Uterus (tissue), 4 donors: ENCODE data around the gene SNAPC2. TPM values are rescaled to one million over a fixed set of nuclear protein-coding genes. Genes with fewer than 3 reads are reported as not detected.
"Not testable (repeated sequence)": the region's sequence is repeated elsewhere in the genome, so short reads cannot be mapped to it uniquely, and the experiment has no call there.

ENCODE experiments used
- DNase-seq, 2 donors: peaks; one replicate each; pipeline ENCODE4 v3.0.0-alpha.2; 2019 to 2020
- H3K27ac ChIP-seq, 2 donors: fragments of 200-600 bp; sonication (generic); 1 replicate in 1 of 2; 2 replicates in 1 of 2; pipeline ENCODE4 v1.5.1; 2016 to 2018
- H3K27me3 ChIP-seq, 2 donors: fragments of 200-600 bp; sonication (generic); one replicate each; pipeline ENCODE4 v1.5.1; 2018 to 2019; ENCODE audit warnings: control low read depth in 1 of 2
- H3K36me3 ChIP-seq, 2 donors: fragments of 200-600 bp; sonication (generic); one replicate each; pipeline ENCODE4 v1.5.1; 2019; ENCODE audit warnings: control low read depth in 1 of 2
- H3K4me1 ChIP-seq, 2 donors: fragments of 200-600 bp; sonication (generic); one replicate each; pipeline ENCODE4 v1.5.1; 2018 to 2019; ENCODE audit warnings: control low read depth in 1 of 2
- H3K4me3 ChIP-seq, 2 donors: fragments of 200-600 bp; sonication (generic); 1 replicate in 1 of 2; 2 replicates in 1 of 2; pipeline ENCODE4 v1.5.1; 2018 to 2019; ENCODE audit warnings: mild to moderate bottlenecking in 1 of 2
- H3K9me3 ChIP-seq, 2 donors: fragments of 200-600 bp; sonication (generic); one replicate each; pipeline ENCODE4 v1.5.1; 2019; ENCODE audit warnings: control low read depth in 1 of 2
- POLR2A ChIP-seq, 2 donors: fragments of 450-650 bp; IDR thresholded peaks; one replicate each; pipeline ENCODE4 v1.6.1; 2016; ENCODE audit warnings: antibody characterized with exemption in 2 of 2, mild to moderate bottlenecking in 1 of 2, moderate library complexity in 1 of 2
- intact Hi-C: fragments of 100-400 bp; cut with DNase I; formaldehyde crosslinking; loops from one replicate; pipeline ENCODE4 v1.15.1; 2023; ENCODE audit warnings: low total_unique reads
- total RNA-seq, 4 donors: library from RNA; depleted of rRNA in 3 of 4; stranded (reverse); fragments of >200 nt in 3 of 4; gene quantifications; one replicate each; pipeline versions ENCODE4 v1.1.0 to v1.2.4, GENCODE V29; 2014 to 2023
- TF ChIP-seq, protein P1 (sequence below), 4 experiments: fragments of 200-600 bp in 2 of 4; fragments of 450-650 bp in 2 of 4; sonication (generic) in 2 of 4; IDR thresholded peaks; one replicate each; pipeline ENCODE4 v1.5.1; 2016 to 2019; ENCODE audit warnings: antibody characterized with exemption in 4 of 4, mild to moderate bottlenecking in 2 of 4, moderate library complexity in 1 of 4
- donor health status: DM: yes; HTN: yes; CAD: no.

SNAPC2 gene
- total RNA-seq, 4 donors from 2014 or later: 11.8 to 66.8 (median 19.0) TPM

DNA sequence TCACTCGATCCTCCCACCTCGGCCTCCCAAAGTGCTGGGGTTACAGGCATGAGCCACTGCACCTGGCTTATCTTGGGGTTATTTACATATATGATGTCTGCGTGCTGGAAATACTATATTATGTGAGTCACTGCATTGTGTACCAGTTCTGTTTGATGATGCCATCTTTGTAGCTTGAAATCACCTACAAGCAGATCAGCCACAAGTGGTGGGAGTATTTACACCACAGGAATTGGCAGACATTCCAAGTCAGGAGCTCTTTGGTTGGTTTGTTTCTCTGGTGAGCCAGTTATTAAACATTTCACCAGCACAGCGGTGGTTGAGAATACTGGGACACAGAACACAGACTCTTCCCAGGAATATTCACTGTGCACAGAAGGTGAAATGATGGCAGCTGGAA lies 27.8 kb downstream of the SNAPC2 start:
- H3K4me1 ChIP-seq: no peaks in the 10 kb centered on the region
- TF ChIP-seq, protein P1, sequence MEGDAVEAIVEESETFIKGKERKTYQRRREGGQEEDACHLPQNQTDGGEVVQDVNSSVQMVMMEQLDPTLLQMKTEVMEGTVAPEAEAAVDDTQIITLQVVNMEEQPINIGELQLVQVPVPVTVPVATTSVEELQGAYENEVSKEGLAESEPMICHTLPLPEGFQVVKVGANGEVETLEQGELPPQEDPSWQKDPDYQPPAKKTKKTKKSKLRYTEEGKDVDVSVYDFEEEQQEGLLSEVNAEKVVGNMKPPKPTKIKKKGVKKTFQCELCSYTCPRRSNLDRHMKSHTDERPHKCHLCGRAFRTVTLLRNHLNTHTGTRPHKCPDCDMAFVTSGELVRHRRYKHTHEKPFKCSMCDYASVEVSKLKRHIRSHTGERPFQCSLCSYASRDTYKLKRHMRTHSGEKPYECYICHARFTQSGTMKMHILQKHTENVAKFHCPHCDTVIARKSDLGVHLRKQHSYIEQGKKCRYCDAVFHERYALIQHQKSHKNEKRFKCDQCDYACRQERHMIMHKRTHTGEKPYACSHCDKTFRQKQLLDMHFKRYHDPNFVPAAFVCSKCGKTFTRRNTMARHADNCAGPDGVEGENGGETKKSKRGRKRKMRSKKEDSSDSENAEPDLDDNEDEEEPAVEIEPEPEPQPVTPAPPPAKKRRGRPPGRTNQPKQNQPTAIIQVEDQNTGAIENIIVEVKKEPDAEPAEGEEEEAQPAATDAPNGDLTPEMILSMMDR (IDR thresholded peaks at IDR 0.05): no peak
- no peak for TF ChIP-seq POLR2A (IDR thresholded peaks at IDR 0.05)
- intact Hi-C loops: no loop called here
- no peaks in the 10 kb centered on the region for H3K36me3 ChIP-seq
- H3K27me3 ChIP-seq: no peaks in the 10 kb centered on the region
- no peak for DNase-seq
- H3K4me3 ChIP-seq: no peak overlapping the region
- H3K9me3 ChIP-seq: no peaks in the 10 kb centered on the region
- no peak overlapping the region for H3K27ac ChIP-seq

DNA sequence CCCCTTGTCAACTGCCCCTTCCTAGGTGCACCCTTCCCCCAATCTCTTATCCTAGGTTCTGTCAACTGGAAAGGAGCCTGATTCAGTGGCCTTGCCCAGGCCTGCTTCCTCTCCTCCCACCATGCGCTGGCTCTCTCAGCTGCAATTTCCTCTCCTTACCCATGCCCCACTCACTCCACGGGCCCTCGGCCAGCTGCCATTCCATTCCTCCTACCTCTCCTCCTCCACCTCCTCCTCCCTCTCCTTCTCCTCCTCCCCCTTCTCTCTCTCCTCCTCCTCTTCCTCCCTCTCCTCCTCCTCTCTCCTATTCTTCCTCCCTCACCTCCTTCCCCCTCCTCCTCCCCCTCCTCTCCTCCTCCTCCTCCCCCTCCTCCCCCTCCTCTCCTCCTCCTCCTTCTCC lies 32.9 kb downstream of the SNAPC2 start:
- no peak overlapping the region for H3K4me3 ChIP-seq
- intact Hi-C loops: no loop called here

DNA sequence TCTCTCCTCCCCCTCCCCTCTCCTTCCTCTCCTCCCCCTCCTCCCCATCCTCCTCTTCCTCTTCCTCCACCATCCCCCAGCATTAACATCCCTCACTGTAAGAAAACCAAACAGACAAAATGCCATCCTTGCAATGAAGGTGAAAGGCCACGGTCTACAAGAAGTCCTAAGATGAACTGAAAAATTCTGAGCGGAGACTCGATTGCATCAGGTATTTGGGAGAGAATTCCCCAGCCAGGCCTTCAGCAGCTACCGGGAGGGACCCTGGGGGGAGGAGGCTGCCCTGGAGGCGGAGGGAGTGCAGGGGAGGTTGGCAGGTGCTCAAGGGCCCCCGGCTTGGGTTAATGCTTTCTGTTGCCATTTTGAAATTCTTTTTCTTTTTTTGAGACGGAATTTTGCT lies 33.4 kb downstream of the SNAPC2 start:
- Histone ChIP-seq H3K4me3 (no peak overlapping the region), H3K27ac (no peak overlapping the region), H3K4me1 (no peaks in the 10 kb centered on the region), H3K36me3 (no peaks in the 10 kb centered on the region), H3K9me3 (no peaks in the 10 kb centered on the region), H3K27me3 (no peaks in the 10 kb centered on the region)
- intact Hi-C loops: no loop called here
- TF ChIP-seq, protein P1 (IDR thresholded peaks at IDR 0.05): no peak
- no peak for TF ChIP-seq POLR2A (IDR thresholded peaks at IDR 0.05)
- DNase-seq: no peak

More for the DNA sequence above, 32.9 kb downstream of the SNAPC2 start:
- no peak for DNase-seq
- no peaks in the 10 kb centered on the region for H3K4me1 ChIP-seq
- no peaks in the 10 kb centered on the region for H3K27me3 ChIP-seq
- H3K36me3 ChIP-seq: no peaks in the 10 kb centered on the region
- no peaks in the 10 kb centered on the region for H3K9me3 ChIP-seq
- no peak overlapping the region for H3K27ac ChIP-seq
- TF ChIP-seq POLR2A (IDR thresholded peaks at IDR 0.05): no peak
- TF ChIP-seq, protein P1 (IDR thresholded peaks at IDR 0.05): no peak

DNA sequence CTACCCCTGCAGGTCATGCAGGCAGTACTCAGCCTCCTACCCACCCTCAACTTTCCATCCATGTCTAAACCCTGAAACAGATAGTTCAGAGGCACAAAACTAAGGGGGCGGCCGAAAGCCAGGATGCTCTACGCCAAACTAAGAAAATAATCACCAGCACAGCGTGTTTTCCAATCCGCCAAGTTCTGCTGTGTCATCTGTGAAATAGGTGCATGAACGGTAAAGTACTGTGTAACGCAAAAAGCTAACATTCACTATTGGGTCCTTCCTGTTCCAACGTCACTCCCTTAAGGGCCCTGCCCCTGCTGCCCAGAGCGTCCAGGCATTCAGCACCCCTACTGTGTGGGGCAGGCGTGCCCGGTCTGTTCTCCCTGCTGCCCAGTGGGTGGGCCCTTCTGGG lies 35.6 kb downstream of the SNAPC2 start:
- Histone ChIP-seq H3K9me3 (no peaks in the 10 kb centered on the region), H3K27ac (no peak overlapping the region), H3K4me3 (no peak overlapping the region), H3K36me3 (no peaks in the 10 kb centered on the region), H3K4me1 (no peaks in the 10 kb centered on the region), H3K27me3 (no peaks in the 10 kb centered on the region)
- DNase-seq: no peak
- no peak for TF ChIP-seq POLR2A (IDR thresholded peaks at IDR 0.05)
- TF ChIP-seq, protein P1 (IDR thresholded peaks at IDR 0.05): no peak
- intact Hi-C loops: no loop called here

DNA sequence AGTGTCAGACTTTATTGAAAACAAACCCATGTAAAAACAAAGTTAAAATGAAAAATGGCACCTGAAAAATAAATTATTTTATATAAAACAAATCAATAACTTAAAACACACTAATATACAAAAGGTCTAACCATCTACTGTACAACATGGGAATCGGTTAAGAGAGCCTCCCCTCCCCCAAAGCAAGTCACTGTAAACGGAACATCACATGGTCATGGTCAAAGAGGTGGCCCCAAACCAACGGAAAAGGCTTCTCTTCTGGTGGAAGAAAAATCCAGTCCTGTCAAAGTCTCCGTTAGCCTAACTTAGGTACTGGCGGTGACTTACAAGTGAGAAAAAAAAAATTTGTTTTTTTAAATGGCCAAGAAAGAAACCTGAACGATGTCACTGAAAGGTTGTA lies 39.1 kb downstream of the SNAPC2 start:
- Histone ChIP-seq H3K4me1 (no peaks in the 10 kb centered on the region), H3K27ac (no peak overlapping the region), H3K4me3 (no peak overlapping the region), H3K9me3 (no peaks in the 10 kb centered on the region), H3K27me3 (no peaks in the 10 kb centered on the region), H3K36me3 (no peaks in the 10 kb centered on the region)
- no peak for TF ChIP-seq POLR2A (IDR thresholded peaks at IDR 0.05)
- TF ChIP-seq, protein P1 (IDR thresholded peaks at IDR 0.05): no peak
- intact Hi-C loops: no loop called here
- DNase-seq: no peak

DNA sequence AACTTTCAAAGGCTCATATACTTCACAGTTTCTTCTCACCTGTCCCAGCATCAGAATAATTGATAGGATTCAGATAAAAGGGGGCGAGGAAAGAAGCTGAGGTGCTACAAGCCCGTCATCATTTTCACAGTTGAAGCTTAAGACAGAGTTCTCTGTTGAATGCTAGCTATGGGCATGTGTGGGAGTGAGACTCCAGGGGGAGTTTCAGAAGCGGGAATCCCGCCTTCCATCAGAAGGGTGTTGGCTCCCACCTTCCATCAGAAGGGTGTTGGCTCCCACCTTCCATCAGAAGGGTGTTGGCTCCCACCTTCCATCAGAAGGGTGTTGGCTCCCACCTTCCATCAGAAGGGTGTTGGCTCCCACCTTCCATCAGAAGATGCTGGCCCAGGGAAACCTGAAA lies 40.9 kb downstream of the SNAPC2 start:
- H3K9me3 ChIP-seq, H3K36me3 ChIP-seq, DNase-seq, intact Hi-C loops, H3K4me1 ChIP-seq, H3K27ac ChIP-seq, H3K4me3 ChIP-seq, H3K27me3 ChIP-seq: not testable (repeated sequence)
